ENCODE data around the gene CD300LF. TPM values are rescaled to one million over a fixed set of nuclear protein-coding genes. Genes with fewer than 3 reads are reported as not detected.

CD300LF gene
- total RNA-seq, 4 donors from 2014 or later: not detected

DNA sequence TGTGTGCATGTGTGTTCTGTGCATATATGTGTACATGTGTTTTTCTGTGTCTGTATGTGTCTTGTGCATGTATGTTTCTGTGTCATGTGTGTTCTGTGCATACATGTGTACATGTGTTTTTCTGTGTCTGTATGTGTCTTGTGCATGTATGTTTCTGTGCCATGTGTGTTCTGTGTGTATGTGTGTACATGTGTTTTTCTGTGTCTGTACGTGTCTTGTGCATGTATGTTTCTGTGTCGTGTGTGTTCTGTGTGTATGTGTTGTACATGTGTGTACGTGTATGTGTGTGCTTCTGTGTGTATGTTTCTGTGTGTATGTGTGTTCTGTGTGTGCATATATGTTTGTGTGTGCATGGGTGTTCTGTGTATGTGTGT, 16.0 kb upstream of the CD300LF start:
- intact Hi-C loops (cut with DNase I; ENCODE audit: low total_unique reads) (no loop called here), in situ Hi-C loops (cut with MboI; ENCODE audit: low sequenced_read_pairs in 4 of 4) (no loop called here)
- H3K27ac ChIP-seq: no peak overlapping the region
- no peak for TF ChIP-seq POLR2A (IDR thresholded peaks at IDR 0.05)
- no peak for TF ChIP-seq CTCF (IDR thresholded peaks at IDR 0.05 in 4 of 5, conservative IDR thresholded peaks at IDR 0.05 in 1 of 5)
- no peaks in the 10 kb centered on the region for H3K4me1 ChIP-seq
- no peaks in the 10 kb centered on the region for H3K9me3 ChIP-seq
- ATAC-seq (no peak), DNase-seq (no peak)
- H3K36me3 ChIP-seq: no peaks in the 10 kb centered on the region
- H3K4me3 ChIP-seq: no peak overlapping the region
- peaks cover 4 to 14% (median 11%) of the 10 kb centered on the region in 3 donors for H3K27me3 ChIP-seq

DNA sequence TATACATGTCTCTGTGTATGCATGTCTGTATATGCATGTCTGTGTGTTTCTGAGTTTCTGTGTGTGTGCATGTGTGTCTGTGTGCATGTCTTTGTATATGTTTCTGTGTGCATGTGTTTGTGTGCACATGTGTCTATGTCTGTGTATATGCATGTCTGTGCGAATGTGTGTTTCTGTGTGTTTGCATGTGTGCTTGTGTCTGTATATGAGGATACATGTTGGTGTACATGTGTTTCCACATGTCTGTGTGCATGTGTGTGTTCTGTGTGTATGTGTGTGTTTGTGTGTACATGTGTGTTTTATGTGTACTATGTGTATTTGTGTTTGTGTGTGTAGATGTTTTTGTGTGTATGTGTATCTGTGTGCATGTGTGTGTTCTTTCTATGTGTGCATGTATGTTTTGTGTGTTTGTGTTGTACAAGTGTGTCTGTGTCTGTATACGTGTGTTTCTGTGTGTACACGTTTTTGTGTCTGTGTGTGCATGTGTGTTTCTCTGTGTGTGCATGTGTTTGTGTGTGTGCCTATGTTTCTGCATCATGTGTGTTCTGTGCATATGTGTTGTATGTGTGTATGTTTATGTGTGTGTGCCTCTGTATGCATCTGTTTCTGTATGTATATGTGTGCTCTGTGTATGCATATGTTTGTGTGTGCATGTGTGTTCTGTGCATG, 15.4 kb upstream of the CD300LF start:
- in situ Hi-C loops (cut with MboI; ENCODE audit: low sequenced_read_pairs in 4 of 4): no loop called here
- peaks cover 3 to 13% (median 10%) of the 10 kb centered on the region in 3 donors for H3K27me3 ChIP-seq
- H3K4me1 ChIP-seq: no peaks in the 10 kb centered on the region
- TF ChIP-seq CTCF (IDR thresholded peaks at IDR 0.05 in 4 of 5, conservative IDR thresholded peaks at IDR 0.05 in 1 of 5): no peak
- no peaks in the 10 kb centered on the region for H3K36me3 ChIP-seq
- ATAC-seq: no peak
- DNase-seq: no peak
- H3K27ac ChIP-seq: no peak overlapping the region
- no peak overlapping the region for H3K4me3 ChIP-seq
- intact Hi-C loops (cut with DNase I; ENCODE audit: low total_unique reads): no loop called here
- no peaks in the 10 kb centered on the region for H3K9me3 ChIP-seq

GRCh38 chr17:74725111-74725510, 12.4 kb upstream of the CD300LF start:
- H3K4me3 ChIP-seq: no peak overlapping the region
- no peak for DNase-seq
- no peak for ATAC-seq
- H3K27me3 ChIP-seq: peaks cover 0 to 4% (median 0%) of the 10 kb centered on the region in 3 donors
- no peaks in the 10 kb centered on the region for H3K4me1 ChIP-seq
- TF ChIP-seq CTCF (IDR thresholded peaks at IDR 0.05 in 4 of 5, conservative IDR thresholded peaks at IDR 0.05 in 1 of 5) (no peak), POLR2A (IDR thresholded peaks at IDR 0.05) (no peak)
- no peaks in the 10 kb centered on the region for H3K36me3 ChIP-seq
- intact Hi-C loops (cut with DNase I; ENCODE audit: low total_unique reads): no loop called here
- no peak overlapping the region for H3K27ac ChIP-seq
- H3K9me3 ChIP-seq: no peaks in the 10 kb centered on the region
- in situ Hi-C loops (cut with MboI; ENCODE audit: low sequenced_read_pairs in 4 of 4): no loop called here

DNA sequence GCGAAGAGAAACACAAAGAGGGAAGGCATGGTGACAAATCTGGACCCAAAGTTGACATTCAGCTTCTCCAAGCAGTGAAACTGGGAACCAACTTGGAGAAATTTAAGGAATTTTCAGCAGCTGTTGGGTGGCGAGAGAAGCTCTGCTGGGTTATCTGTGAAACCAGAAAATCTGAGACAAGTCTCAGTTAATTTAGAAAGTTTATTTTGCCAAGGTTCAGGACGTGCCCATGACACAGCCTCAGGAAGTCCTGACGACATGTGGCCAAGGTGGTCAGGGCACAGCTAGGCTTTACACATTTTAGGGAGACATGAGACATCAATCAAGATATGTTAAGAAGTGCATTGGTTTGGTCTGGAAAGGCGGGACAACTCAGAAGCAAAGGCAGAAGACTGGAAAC, 11.2 kb upstream of the CD300LF start:
- TF ChIP-seq POLR2A (IDR thresholded peaks at IDR 0.05): no peak
- no peak for TF ChIP-seq CTCF (IDR thresholded peaks at IDR 0.05 in 4 of 5, conservative IDR thresholded peaks at IDR 0.05 in 1 of 5)
- no peaks in the 10 kb centered on the region for H3K36me3 ChIP-seq
- H3K4me3 ChIP-seq: no peak overlapping the region
- DNase-seq: no peak
- peaks cover 0 to 4% (median 0%) of the 10 kb centered on the region in 3 donors for H3K27me3 ChIP-seq
- H3K9me3 ChIP-seq: no peaks in the 10 kb centered on the region
- no peaks in the 10 kb centered on the region for H3K4me1 ChIP-seq
- no peak overlapping the region for H3K27ac ChIP-seq
- no peak for ATAC-seq
- intact Hi-C loops (cut with DNase I; ENCODE audit: low total_unique reads) (no loop called here), in situ Hi-C loops (cut with MboI; ENCODE audit: low sequenced_read_pairs in 4 of 4) (no loop called here)

GRCh38 chr17:74722782-74723181, 10.1 kb upstream of the CD300LF start:
- DNase-seq: no peak
- Histone ChIP-seq H3K9me3 (no peaks in the 10 kb centered on the region), H3K27me3 (peaks cover 0 to 4% (median 0%) of the 10 kb centered on the region in 3 donors), H3K36me3 (no peaks in the 10 kb centered on the region), H3K4me1 (no peaks in the 10 kb centered on the region), H3K27ac (no peak overlapping the region), H3K4me3 (no peak overlapping the region)
- intact Hi-C loops (cut with DNase I; ENCODE audit: low total_unique reads) (no loop called here), in situ Hi-C loops (cut with MboI; ENCODE audit: low sequenced_read_pairs in 4 of 4) (no loop called here)
- no peak for ATAC-seq
- TF ChIP-seq CTCF (IDR thresholded peaks at IDR 0.05 in 4 of 5, conservative IDR thresholded peaks at IDR 0.05 in 1 of 5) (no peak), POLR2A (IDR thresholded peaks at IDR 0.05) (no peak)

Measured in gastrocnemius medialis (tissue), 4 donors.